Measurements from ENCODE around the gene CST7.

CST7 gene

DNA sequence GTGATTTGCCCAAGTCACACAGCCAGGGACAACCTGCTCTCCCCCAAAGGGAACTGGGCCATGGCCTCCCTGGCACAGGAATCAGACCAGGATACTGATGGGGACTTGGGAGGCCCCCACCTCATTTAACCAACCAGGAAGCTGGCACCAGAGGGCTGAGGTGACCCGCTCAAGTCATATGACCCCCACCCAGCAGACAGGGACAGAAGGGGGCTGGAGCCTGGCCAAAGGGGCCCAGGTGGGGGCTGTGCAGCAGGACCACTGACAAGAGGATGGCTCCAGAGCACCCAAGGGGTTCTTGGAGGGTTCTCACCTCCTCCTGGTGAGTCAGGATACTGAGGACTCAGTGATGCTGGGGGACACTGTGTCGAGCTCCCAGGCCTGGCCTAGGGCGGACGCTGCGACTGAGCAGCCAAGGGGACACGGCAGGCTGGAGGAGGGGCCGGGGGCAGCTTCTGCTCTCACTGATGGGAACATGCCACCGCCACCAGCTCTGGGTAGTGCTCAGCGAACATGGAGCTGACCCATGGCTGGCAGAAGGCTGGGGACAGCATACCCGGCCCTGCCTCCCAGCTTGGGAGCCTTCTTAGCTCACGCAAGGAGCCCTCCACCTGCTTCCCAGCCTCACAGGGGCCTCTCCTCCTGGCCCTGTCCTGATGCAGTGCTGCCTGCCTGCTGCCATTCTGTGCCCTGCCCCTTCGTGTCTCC is 1.2 kb downstream of the CST7 start:
- DNase-seq (ENCODE audit: extremely low read depth in 1 of 2, low read depth in 1 of 2): no peak

DNA sequence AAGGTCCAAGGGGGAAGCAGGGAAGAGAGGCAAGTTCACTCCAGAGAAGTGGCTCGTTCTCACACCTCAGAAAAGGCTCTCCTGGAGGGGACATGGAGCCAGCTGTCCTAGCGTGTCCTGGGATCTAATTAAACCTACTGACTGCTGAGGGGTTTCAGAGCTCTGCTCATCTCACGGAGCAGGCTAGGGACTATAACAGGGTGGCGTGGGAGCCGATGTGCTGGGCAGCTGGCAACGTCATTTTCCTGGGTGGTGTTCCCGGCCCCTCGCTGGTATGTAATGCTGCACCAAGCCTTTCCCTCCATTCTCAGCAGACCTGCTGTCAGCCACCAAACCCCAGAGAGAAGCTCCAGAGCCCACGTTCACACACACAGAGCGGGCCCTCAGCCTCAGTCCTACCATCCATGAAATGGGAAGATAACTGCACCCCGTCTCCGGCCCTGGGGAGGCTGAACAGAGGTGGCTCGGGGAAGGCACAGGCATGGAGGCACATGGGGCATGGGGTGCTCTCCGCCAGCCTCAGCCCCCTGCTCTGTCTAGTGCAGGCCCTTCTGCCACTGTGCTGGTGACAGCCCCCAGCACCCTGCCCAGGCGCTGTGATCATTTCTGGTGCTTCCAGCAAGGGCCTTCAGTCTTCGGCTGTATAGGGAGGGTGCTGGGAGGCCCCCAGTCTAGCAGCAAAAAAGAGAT is 1.9 kb downstream of the CST7 start:
- DNase-seq (ENCODE audit: extremely low read depth in 1 of 2, low read depth in 1 of 2): no peak

DNA sequence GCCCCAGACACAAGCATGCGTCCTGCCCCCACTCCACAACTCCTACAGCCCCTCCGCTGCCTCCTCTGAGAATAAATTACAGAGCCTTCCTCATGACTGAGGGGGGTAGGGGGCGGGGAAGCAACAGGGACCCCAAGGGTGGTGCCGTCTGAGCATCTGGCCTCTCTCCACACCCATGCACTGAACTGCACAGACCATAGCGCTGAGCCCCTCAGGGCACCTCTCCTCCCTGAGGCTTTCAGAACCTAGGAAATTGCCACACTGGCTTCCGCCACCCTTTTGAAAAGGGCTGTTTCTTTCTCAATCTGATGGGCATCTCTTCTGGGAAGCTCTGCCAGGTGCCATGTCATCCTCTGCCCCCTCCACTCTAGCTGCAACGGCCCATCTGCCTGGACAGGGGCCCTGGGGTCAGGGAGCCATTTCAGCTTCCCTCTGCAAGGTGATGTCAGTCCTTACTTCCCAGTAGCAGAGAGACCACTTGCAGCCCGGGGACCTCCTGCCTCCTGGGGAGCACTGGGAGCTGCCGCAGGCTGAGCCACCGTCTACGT is 2.5 kb downstream of the CST7 start:
- no peak for DNase-seq (ENCODE audit: extremely low read depth in 1 of 2, low read depth in 1 of 2)

DNA sequence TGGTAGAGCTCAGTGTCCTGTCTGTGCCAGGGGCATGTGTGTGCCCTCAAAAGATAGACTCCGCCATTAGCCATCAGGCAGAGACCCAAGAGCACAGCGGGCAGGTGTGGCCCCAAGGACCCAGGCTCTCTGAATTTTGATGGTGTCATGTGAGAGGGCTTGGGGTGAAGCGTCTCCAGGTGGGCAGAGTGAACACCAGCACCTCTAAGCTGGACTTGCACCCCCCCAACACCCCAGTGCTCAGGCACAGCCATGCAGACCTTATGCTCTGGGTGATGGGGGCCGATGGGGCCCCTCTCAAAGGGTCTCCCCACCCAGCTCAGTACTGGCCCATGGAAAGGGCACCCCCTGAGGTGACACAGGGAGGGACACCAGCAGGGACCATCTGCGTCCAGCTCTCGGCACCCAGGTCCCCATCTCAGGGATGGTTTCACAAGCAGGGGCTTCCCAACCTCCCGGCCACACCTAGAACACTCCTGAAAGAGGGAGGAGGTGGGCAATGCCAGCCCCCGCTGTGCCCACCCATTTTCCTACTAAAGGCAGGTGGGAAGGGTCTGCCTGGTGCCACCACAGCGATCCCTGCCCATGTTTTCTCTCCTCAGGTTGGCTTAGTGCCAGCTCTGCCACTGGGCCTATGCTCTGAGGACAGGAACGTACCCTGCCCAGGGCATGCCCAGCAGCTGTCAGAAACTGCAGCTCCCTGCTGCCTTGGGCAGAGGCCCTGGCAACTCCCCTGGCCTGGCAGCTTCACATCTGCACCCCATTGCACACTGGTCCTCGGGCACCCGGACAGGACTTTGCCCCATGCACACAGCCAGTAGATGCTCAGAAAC is 3.5 kb downstream of the CST7 start:
- no peak for DNase-seq (ENCODE audit: extremely low read depth in 1 of 2, low read depth in 1 of 2)

DNA sequence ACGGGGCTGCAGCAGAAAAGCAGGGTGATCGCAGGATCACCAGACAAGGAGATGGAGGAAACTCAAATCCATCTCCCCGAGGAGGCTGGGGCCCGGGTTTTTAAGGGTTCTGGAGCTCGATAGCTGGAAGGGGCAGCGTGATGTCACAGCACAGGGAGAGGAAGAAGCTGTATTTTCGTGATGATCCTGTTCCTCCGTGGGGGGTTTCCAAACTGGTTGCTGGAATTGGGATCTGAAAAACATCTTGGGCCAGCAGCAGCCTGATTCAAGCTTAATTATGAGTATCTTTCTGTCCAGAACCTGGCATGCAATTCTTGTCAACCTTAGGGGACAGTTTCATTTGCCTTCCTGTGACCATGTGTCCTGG is 4.1 kb downstream of the CST7 start:
- no peak for DNase-seq (ENCODE audit: extremely low read depth in 1 of 2, low read depth in 1 of 2)

DNA sequence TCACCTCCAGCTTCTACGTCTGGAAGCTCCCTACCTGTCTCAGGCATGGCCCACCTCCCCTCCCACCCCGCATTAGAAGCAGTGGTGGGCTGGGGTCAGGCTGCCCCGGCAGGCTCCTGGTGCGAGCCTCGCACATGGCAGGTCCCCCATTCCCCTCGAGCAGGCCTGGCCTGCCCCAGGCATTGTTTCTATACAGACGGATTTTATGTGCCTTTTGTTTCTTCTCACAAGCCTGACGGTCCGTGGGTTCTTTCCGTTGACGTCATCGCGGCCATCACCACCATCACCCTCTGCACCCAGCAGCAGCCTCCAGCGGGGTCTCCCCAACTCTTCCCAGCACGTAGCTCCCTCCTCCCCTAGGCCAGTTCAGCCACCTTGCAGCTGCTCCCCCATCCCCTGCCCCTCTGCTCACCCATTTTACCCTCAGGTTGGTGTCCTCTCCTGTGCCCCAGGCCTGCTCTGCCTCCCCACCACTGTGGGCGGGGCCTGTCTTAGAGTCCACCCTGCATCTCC is 4.6 kb downstream of the CST7 start:
- peak in 1 of 2 donors; percentile 19 for DNase-seq (ENCODE audit: extremely low read depth in 1 of 2, low read depth in 1 of 2)

DNA sequence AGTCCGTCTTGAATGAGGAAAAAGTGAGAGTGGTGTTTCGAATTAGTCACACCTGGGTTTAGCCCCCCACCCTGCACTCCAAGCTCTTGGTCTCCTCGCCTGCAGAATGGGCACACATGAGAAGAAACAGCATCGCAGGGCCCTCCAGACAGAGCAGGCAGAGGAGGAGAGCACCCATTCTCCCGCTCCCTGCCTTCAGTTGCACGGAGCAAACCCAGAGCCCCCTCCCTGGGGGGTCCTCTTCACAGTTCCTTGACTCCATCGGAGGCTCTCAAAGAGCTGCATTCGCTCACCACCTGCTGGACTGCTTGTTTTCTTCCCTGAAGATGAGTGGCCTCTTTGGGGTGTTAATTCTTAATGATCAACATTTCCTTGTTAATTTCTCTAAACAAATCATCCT is 5.1 kb downstream of the CST7 start:
- no peak for DNase-seq (ENCODE audit: extremely low read depth in 1 of 2, low read depth in 1 of 2)

DNA sequence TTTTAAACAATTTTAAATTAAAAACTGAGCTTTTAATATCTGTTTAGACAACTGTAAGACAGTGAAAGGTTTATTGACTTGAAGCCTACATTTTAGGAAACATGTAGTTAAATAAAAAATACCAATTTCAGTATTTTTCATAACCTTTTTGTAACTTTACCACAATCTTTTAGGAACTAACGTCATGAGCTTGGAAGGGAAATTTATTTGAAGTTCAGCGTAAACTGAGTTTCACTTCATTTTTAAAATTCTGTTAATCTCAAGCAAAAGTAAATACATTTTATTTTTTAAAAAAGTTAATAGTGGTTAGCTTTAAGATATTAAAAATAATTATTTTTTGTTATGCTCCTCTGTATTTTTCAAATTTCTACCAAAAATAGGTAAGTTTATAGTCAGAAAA is 5.5 kb downstream of the CST7 start:
- no peak for DNase-seq (ENCODE audit: extremely low read depth in 1 of 2, low read depth in 1 of 2)

DNA sequence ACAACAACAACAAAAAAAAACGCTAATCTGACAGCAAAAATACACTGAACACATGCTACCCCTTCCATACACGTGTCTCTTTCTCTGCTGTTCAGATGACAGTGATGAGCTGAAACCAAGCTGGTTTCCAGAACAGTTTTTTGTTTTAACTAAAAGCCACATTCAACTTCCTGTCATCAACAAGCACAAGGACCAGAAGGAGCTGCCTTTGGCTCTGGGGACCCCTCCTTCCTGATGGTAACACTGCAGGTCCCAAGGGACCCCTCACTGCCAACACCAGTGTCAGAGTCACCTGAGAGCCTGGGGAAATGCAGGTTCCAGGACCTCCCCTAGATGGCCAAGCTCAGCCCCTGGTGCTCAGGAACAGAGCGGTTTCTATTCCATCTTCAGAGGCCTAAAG is 6.0 kb downstream of the CST7 start:
- DNase-seq (ENCODE audit: extremely low read depth in 1 of 2, low read depth in 1 of 2): no peak

DNA sequence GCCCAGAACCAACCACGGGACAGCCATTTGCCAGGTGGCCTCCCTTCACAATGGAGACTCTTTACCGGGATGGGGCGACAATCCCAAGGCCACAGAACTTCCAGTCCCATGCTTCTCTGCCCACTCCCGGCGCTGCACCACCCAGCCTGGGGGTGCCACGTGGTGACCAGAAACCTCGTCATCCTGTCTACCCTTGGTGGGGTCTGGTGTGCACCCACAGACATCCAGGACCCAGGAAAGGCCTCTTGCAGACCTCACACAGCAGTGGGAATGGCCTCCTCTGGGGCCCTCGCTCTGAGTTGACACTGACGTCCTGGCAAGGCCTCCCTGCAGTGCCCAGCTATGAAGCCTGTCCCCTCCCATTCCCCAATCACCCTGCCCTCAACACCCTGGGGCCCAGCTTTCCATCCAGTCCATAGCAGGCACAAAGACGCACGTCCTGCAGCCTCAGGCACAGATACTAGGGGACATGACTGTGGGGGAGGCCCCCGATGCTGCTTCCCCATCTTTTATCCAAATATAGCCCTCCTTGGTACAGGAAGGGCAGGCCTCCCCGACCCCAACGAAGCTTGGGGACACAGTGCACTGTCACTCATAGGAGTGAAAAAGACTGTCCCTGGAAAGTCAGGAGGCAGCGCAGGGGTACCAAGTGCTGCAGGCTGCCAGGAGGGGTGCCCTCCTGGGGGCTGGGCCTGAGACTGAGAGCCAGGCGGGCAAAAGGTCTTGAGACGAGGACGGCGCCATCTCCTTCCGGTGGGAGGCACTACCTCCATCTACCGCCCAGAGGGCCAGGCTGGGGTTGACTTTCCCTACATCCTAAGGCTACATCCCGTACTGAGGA is 7.2 kb downstream of the CST7 start:
- no peak for DNase-seq (ENCODE audit: extremely low read depth in 1 of 2, low read depth in 1 of 2)

DNA sequence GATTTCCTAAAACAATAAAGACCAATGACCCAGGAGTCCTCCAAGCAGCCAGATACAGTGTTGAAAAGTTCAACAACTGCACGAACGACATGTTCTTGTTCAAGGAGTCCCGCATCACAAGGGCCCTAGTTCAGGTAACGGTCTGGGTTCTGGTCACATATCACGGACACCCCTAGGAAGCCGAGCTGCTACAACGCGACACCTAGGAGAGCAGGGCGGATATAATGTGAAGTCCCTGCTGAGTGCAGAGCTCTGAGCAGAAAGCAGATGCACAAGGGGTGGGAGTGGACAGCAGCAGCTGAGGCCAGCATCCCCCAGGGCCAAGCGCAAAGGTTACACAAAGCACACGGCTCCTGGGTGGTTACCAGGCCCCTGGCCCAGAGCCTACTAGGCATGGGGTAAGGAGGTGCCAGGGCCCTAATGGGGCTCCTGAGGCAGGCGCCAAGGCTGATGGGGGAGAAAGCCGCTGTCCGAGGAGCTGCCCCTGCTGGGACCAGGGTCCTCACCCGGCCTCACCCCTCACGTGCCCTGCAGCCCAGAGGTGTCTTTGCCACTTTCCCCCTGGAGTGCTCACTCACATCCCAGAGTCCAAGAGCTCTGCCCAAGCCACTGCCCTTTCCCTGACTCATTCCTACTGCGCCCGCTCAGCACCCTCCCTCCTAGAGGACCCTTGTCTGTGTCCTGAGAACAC is 8.4 kb downstream of the CST7 start:
- DNase-seq (ENCODE audit: extremely low read depth in 1 of 2, low read depth in 1 of 2): no peak

DNA sequence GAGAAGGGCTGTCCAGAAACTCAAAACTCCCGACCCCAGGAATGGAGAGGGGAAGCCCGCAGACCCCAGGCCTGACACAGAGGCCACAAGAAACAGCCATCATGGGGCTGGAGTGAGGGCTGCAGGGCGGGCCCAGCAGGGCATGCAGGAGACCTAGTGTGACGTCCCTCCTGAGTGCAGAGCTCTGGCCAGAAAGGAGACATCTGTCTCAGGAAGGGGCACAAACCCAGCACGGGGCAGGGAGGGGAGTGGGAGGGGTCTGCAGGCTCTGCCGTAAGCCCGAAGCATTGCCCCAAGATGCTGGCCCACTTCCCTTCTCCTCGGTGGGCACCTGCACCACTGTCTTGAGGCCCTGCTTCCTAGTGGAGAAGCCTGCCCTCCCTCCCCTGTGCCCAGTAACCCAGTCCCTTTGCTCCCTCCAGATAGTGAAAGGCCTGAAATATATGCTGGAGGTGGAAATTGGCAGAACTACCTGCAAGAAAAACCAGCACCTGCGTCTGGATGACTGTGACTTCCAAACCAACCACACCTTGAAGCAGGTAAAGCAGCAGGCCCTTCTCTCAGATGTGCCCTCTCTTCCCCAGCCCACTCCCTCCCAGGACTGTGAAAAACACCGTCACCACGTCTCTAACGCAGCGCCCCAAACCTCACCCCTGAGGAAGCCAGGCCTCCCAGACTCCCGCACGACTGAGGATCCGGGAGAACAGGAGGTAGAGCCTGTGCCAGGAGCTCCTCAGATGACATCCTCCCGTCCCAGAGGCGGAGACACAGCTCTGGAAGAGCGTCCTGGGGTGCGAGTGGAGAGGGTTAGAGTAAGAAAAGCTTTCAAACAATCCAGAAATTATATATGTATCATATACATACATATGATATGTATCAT is 9.7 kb downstream of the CST7 start:
- no peak for DNase-seq (ENCODE audit: extremely low read depth in 1 of 2, low read depth in 1 of 2)

DNA sequence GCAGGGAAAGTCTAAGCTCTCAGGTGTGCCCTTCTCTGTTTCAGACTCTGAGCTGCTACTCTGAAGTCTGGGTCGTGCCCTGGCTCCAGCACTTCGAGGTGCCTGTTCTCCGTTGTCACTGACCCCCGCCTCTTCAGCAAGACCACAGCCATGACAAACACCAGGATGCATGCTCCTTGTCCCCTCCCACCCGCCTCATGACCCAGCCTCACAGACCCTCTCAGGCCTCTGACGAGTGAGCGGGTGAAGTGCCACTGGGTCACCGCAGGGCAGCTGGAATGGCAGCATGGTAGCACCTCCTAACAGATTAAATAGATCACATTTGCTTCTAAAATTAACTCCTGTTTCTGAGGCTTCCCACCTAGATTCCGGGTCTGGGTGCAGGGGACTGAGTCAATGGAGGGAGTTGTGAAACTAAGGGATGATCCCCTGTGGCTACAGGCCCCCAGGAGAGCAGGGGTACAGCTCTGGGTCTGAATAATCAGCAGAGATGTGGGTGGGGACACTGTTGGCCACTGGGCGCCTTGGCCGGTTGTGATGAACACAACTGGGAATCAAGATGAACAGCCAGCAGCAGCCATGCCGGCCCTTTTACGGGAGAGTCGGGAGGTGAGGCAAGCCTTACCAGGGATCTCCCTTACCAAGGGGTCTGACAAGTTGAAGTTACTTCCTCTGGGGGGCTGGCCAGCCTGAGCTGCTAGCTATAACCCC is 10.7 kb downstream of the CST7 start:
- no peak for DNase-seq (ENCODE audit: extremely low read depth in 1 of 2, low read depth in 1 of 2)

DNA sequence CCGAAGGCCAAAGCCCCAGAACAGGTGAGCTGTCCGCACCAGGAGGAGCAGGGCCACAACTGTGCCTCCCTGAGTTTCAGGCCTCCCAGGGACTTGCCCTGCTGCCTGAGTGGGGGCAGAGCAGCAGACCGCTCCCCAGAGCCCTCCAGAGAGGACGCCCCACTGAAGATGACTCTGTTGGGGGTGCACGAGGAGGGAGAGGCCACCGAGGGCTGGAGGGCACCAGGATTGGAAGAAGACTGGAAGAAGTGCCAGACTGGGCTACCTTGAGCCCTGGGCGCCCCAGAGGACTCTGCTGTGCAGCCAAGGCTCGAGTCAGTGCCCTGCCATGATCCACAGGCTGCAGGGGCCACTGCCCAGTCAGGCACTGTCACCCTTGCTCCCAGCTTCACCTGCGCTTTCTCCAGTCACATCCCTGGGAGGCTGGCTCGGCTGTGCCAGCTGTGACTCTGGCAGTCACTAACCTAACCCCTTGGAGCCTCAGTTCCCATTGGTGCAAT is 11.3 kb downstream of the CST7 start:
- no peak for DNase-seq (ENCODE audit: extremely low read depth in 1 of 2, low read depth in 1 of 2)

DNA sequence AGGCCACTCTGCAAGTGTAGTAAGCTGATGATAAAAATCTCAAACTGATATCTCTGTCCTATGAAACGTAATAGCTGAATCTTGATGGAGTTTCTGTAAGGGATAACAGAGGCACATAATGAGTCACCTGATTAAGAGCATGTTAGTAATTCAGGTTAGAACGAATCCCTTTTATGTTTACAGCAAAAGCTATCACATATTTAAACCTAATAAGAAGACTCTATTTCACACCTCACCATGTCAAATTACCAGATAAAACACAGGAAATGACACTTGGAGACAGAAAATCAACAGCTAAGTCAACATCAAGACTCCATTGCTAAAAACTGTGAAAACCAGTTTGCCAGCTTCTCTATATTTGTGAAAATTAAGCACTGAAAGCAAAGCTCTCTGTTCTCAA is 11.8 kb downstream of the CST7 start:
- DNase-seq (ENCODE audit: extremely low read depth in 1 of 2, low read depth in 1 of 2): no peak

DNA sequence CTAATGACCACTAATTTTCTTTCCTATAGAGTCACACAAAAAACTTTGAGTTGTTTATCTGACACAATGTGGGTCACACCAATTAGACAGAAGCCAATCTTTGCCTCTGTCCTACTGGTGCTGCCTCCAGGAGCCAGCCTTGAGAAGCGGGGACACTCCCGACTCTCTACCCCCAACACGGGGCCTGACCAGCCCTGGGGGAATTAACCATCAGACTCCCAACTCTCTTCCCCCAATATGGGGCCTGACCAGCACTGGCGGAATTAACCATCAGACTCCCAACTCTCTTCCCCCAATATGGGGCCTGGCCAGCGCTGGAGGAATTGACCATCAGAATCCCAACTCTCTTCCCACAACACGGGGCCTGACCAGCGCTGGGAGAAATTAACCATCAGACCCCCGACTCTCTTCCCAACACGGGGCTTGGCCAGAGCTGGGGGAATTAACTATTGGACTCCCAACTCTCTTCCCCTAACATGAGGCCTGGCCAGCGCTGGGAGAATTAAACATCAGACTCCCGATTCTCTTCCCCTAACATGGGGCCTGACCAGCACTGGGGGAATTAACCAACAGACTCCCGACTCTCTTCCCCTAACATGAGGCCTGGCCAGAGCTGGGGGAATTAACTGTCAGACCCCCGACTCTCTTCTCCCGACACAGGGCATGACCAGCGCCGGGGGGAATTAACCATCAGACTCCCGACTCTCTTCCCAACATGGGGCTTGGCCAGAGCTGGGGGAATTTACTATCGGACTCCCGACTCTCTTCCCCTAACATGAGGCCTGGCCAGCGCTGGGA is 12.5 kb downstream of the CST7 start:
- no peak for DNase-seq (ENCODE audit: extremely low read depth in 1 of 2, low read depth in 1 of 2)

DNA sequence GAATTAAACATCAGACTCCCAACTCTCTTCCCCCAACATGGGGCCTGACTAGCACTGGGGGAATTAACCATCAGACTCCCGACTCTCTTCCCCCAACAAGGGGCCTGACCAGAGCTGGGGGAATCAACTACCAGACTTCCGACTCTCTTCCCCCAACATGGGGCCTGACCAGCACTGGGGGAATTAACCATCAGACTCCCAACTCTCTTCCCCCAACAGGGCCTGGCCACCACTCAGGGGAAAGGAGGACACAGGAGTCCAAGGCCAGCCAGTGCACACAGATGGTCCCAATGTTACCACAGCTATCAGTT is 13.1 kb downstream of the CST7 start:
- DNase-seq (ENCODE audit: extremely low read depth in 1 of 2, low read depth in 1 of 2): no peak

DNA sequence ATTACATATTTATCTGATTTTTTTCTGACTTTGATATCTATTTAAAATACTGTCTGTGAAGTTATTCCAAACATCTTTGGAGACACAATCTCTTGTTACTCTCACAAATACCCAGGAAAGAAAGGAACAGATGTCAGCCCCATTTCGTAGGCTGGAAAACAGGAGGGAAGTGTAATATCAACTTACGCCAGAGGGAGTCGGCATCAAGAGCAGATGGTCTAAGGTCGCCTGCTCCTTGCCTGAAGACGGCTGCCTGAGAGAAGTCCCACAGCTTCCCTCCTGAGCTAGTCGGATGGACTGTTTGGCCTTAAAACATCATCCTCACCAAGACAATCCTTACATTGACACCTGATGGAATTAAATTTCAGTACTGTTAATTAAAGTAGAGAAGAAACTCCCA is 13.4 kb downstream of the CST7 start:
- no peak for DNase-seq (ENCODE audit: extremely low read depth in 1 of 2, low read depth in 1 of 2)

Measured in activated CD8-positive, alpha-beta memory T cell treated with anti-CD3 and anti-CD28 coated beads for 1 hour (primary cell).